ENCODE results near the gene CALML3. TPM values are rescaled to one million over a fixed set of nuclear protein-coding genes. Genes with fewer than 3 reads are reported as not detected.

Gene CALML3
- total and polyA plus RNA-seq, 8 donors = 0.46 to 64.6 TPM; not detected in 6

DNA sequence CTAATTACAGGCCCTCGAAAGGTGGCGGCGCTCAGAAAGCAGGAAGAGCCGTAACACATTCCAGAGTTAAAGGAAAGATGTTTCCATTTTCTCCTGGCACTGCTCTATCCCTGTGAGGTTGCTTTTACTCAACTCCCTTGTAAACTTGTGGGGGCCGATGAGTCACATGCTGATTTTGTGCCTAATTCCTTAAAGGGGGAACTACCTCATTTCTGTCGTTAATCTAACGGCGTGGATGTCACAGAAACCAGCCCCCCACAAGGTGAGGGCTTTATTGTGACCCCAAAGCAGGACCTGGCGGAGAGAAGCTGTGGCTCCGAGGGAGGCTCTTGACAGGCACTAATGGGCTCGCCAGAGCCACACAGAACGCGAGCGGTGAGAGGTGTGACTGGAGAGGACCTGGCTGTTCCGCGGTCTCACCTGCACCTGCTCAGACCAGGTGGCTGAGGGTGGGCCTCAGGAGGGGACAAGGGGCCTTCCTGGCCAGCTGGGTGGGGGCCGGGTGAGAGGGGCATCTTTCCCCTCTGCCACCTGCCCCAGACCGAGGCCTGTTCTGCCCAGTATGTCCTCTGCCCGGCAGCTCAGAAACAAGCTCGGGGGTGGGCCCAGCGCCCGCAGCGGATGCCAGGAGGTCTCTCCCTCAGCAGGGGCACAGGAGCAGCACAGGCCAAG is 50.9 kb downstream of the CALML3 start:
- peaks cover 0 to 16% (median 5%) of the 10 kb centered on the region in 4 donors for H3K4me1 ChIP-seq
- TF ChIP-seq POLR2AphosphoS5 (IDR thresholded peaks at IDR 0.05) = peak in 1 of 3 donors; percentile 42
- TF ChIP-seq POLR2A (IDR thresholded peaks at IDR 0.05) = no peak
- H3K36me3 ChIP-seq = no peaks in the 10 kb centered on the region
- DNase-seq = peak in 1 of 2 donors; percentile 58
- peak overlapping the region in 3 of 5 donors; percentile 13 to 24 (median 15) for H3K27ac ChIP-seq
- intact Hi-C loops (cut with DNase I; ENCODE audit: low total_unique reads) = no loop called here
- 63 to 88% (median 79%) methylated on average over 17 to 23 of the region's 23 CpGs for WGBS, 5 donors
- H3K4me3 ChIP-seq = no peak overlapping the region
- no peaks in the 10 kb centered on the region for H3K27me3 ChIP-seq
- no peaks in the 10 kb centered on the region for H3K9me3 ChIP-seq

DNA sequence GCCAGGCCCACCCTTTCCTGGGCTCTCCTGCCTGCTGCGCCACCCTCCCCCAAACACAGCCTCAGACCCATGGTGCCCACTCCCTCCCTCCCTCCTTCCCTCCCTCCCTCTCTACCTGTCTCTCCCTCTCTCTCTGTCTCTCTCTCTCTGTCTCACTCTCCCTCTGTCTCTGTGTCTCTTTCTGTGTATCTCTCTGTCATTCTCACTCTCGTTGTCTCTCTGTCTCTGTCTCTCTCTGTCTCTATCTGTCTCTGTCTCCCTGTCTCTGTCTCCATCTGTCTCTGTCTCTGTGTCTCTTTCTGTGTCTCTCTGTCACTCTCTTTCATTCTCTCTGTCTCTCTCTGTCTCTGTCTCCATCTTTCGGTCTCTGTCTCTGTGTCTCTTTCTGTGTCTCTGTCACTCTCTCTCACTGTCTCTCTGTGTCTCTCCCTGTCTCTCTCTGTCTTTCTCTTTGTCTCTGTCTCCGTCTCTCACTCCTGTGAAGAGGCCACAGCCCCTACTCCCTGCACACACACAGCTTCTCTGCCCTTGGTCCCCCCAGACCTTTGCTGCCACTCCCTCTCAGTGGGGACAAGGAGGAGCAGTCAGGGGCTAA is 51.5 kb downstream of the CALML3 start:
- no peak for DNase-seq
- no peak for TF ChIP-seq EP300 (IDR thresholded peaks at IDR 0.05)
- TF ChIP-seq POLR2A (IDR thresholded peaks at IDR 0.05) = no peak
- no peak for TF ChIP-seq POLR2AphosphoS5 (IDR thresholded peaks at IDR 0.05)
- TF ChIP-seq, protein P1, sequence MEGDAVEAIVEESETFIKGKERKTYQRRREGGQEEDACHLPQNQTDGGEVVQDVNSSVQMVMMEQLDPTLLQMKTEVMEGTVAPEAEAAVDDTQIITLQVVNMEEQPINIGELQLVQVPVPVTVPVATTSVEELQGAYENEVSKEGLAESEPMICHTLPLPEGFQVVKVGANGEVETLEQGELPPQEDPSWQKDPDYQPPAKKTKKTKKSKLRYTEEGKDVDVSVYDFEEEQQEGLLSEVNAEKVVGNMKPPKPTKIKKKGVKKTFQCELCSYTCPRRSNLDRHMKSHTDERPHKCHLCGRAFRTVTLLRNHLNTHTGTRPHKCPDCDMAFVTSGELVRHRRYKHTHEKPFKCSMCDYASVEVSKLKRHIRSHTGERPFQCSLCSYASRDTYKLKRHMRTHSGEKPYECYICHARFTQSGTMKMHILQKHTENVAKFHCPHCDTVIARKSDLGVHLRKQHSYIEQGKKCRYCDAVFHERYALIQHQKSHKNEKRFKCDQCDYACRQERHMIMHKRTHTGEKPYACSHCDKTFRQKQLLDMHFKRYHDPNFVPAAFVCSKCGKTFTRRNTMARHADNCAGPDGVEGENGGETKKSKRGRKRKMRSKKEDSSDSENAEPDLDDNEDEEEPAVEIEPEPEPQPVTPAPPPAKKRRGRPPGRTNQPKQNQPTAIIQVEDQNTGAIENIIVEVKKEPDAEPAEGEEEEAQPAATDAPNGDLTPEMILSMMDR (IDR thresholded peaks at IDR 0.05) = no peak
- no peaks in the 10 kb centered on the region for H3K9me3 ChIP-seq
- WGBS, 5 donors = 92 to 98% (median 95%) methylated on average over 4 of the region's 4 CpGs
- H3K27ac ChIP-seq = peak overlapping the region in 1 of 5 donors; percentile 15
- no peak overlapping the region for H3K4me3 ChIP-seq
- peaks cover 0 to 16% (median 5%) of the 10 kb centered on the region in 4 donors for H3K4me1 ChIP-seq
- intact Hi-C loops (cut with DNase I; ENCODE audit: low total_unique reads) = no loop called here
- no peaks in the 10 kb centered on the region for H3K27me3 ChIP-seq
- H3K36me3 ChIP-seq = no peaks in the 10 kb centered on the region

Other genes starting within 250 kb of the CALML3 start
- under 1 TPM in 1 of 5 donors, not detected in 4; 0.37 TPM for gene UCN3, start 160.0 kb upstream of the CALML3 start, total RNA-seq
- gene UCN3, start 160.0 kb upstream of the CALML3 start, polyA plus RNA-seq = under 1 TPM in 2 of 3 donors, not detected in 1; 0.13 to 0.25 TPM
- gene TUBAL3, start 120.1 kb upstream of the CALML3 start, total RNA-seq = 10 to 100 TPM in 1 of 5 donors, 1 to 10 TPM in 1, not detected in 3; 1.7 to 11.3 TPM
- under 1 TPM in 2 of 3 donors, not detected in 1; 0.13 to 0.19 TPM for gene TUBAL3, start 120.1 kb upstream of the CALML3 start, polyA plus RNA-seq
- 100 to 1,000 TPM in 1 of 5 donors, 10 to 100 TPM in 4; 60.0 to 246 (median 83.4) TPM for gene NET1, start 112.4 kb upstream of the CALML3 start, total RNA-seq
- 100 to 1,000 TPM in 1 of 3 donors, 10 to 100 TPM in 2; 50.2 to 122 (median 89.6) TPM for gene NET1, start 112.4 kb upstream of the CALML3 start, polyA plus RNA-seq
- gene CALML5, start 25.4 kb upstream of the CALML3 start, total RNA-seq = under 1 TPM in 1 of 5 donors, not detected in 4; 0.92 TPM
- 10 to 100 TPM in 1 of 3 donors, 1 to 10 TPM in 1, not detected in 1; 2.4 to 16.2 TPM for gene CALML5, start 25.4 kb upstream of the CALML3 start, polyA plus RNA-seq
- gene ASB13, start 141.6 kb downstream of the CALML3 start, total RNA-seq = 10 to 100 TPM in 4 of 5 donors, under 1 TPM in 1; 0.89 to 15.6 (median 14.1) TPM
- 10 to 100 TPM; 21.2 to 27.5 (median 25.1) TPM for gene ASB13, start 141.6 kb downstream of the CALML3 start, polyA plus RNA-seq
- gene TASOR2, start 159.9 kb downstream of the CALML3 start, total RNA-seq = 100 to 1,000 TPM in 2 of 5 donors, 10 to 100 TPM in 3; 14.5 to 362 (median 88.4) TPM
- gene TASOR2, start 159.9 kb downstream of the CALML3 start, polyA plus RNA-seq = 1 to 10 TPM; 6.0 to 8.2 (median 6.0) TPM

Data from stomach (tissue), 9 donors.